DOHH2 (cell line): ENCODE data around the gene TWSG1.

Experiments
- CTCF ChIP-seq: fragments of 200-600 bp; sonication (generic); IDR thresholded peaks from one replicate; pipeline ENCODE4 v1.5.1; 2014; ENCODE audit warnings: antibody characterized with exemption, mild to moderate bottlenecking, low read depth, low read length; ENCODE audit not compliant: poor library complexity, severe bottlenecking
- EZH2phosphoT487 ChIP-seq: fragments of 200-600 bp; sonication (generic); IDR thresholded peaks from 2 replicates; pipeline ENCODE4 v1.6.1; 2017; ENCODE audit warnings: borderline replicate concordance, mild to moderate bottlenecking, antibody characterized with exemption, low read length, moderate library complexity, mixed read lengths

GRCh38 chr18:9389706-9390105 is 55.1 kb downstream of the TWSG1 start:
- TF ChIP-seq CTCF, result no peak
- TF ChIP-seq EZH2phosphoT487, result no peak
